GM23248 (cell line): ENCODE data around the gene TRAPPC11. TPM values are rescaled to one million over a fixed set of nuclear protein-coding genes. Genes with fewer than 3 reads are reported as not detected.
A peak's percentile ranks its signal among the peaks of the same experiment; 100 is the strongest.

Experiments
- DNase-seq: peaks from one replicate; pipeline ENCODE4 v3.0.0-alpha.2; 2015
- H2AFZ ChIP-seq: fragments of 200-600 bp; sonication (generic); 2 replicates; pipeline ENCODE4 v1.6.1; 2016; ENCODE audit warnings: antibody characterized with exemption
- H3F3A ChIP-seq: fragments of 200-600 bp; sonication (generic); 2 replicates; pipeline ENCODE4 v1.6.1; 2016; ENCODE audit warnings: mild to moderate bottlenecking, antibody characterized with exemption, mixed run types; ENCODE audit not compliant: insufficient read depth
- H3K27ac ChIP-seq: fragments of 200-600 bp; sonication (generic); 2 replicates; pipeline ENCODE4 v1.5.1; 2016; ENCODE audit warnings: mild to moderate bottlenecking
- H3K27me3 ChIP-seq: fragments of 200-600 bp; sonication (generic); replicated peaks from 2 replicates; pipeline ENCODE4 v1.6.1; 2016; ENCODE audit warnings: mild to moderate bottlenecking; ENCODE audit not compliant: insufficient read depth
- H3K36me3 ChIP-seq: fragments of 200-600 bp; sonication (generic); 2 replicates; pipeline ENCODE4 v1.6.1; 2016; ENCODE audit warnings: low read depth, mild to moderate bottlenecking
- H3K4me1 ChIP-seq: fragments of 200-600 bp; sonication (generic); 2 replicates; pipeline ENCODE4 v1.6.1; 2016; ENCODE audit warnings: mild to moderate bottlenecking; ENCODE audit not compliant: insufficient read depth
- H3K4me2 ChIP-seq: fragments of 200-600 bp; sonication (generic); one replicate; pipeline ENCODE4 v1.6.1; 2016; ENCODE audit warnings: mild to moderate bottlenecking; ENCODE audit not compliant: unreplicated experiment
- H3K4me3 ChIP-seq: fragments of 200-600 bp; sonication (generic); 2 replicates; pipeline ENCODE4 v1.5.1; 2016; ENCODE audit warnings: mild to moderate bottlenecking
- H3K79me2 ChIP-seq: fragments of 200-600 bp; sonication (generic); 2 replicates; pipeline ENCODE4 v1.6.1; 2016; ENCODE audit warnings: mild to moderate bottlenecking; ENCODE audit not compliant: insufficient read depth
- H3K9ac ChIP-seq: fragments of 200-600 bp; sonication (generic); 2 replicates; pipeline ENCODE4 v1.6.1; 2016; ENCODE audit warnings: mild to moderate bottlenecking
- H3K9me2 ChIP-seq: fragments of 200-600 bp; sonication (generic); 2 replicates; pipeline ENCODE4 v1.6.1; 2016; ENCODE audit warnings: mixed run types, mild to moderate bottlenecking, moderate library complexity; ENCODE audit not compliant: insufficient read depth
- H3K9me3 ChIP-seq: fragments of 200-600 bp; sonication (generic); one replicate; pipeline ENCODE4 v1.6.1; 2017; ENCODE audit warnings: low read depth
- H4K20me1 ChIP-seq: fragments of 200-600 bp; sonication (generic); 2 replicates; pipeline ENCODE4 v1.6.0; 2016; ENCODE audit not compliant: insufficient read depth
- EZH2 ChIP-seq: fragments of 200-600 bp; sonication (generic); IDR thresholded peaks from 2 replicates; pipeline ENCODE4 v1.6.1; 2018; ENCODE audit warnings: antibody characterized with exemption, mild to moderate bottlenecking; ENCODE audit not compliant: insufficient read depth, poor library complexity, severe bottlenecking
- EZH2phosphoT487 ChIP-seq: fragments of 200-600 bp; sonication (generic); IDR thresholded peaks from 2 replicates; pipeline ENCODE4 v1.6.1; 2018; ENCODE audit warnings: antibody characterized with exemption, moderate library complexity, mild to moderate bottlenecking, low read depth; ENCODE audit not compliant: insufficient read depth
- WGBS, 2 experiments: methylation state at CpG; one replicate each; pipeline ENCODE4 v1.1.6; 2015 to 2017; ENCODE audit warnings: low lambda C conversion rate in 2 of 2, low coverage in 1 of 2; ENCODE audit errors: missing lambda C conversion rate in 2 of 2; 5-methylcytosine and 5-hydroxymethylcytosine counted together
- in situ Hi-C: fragments of 300-500 bp; cut with MboI; formaldehyde crosslinking; loops from 2 replicates; pipeline ENCODE4 v1.15.0; 2020
- polyA plus RNA-seq: library from polyadenylated mRNA; unstranded; fragments of >200 nt; fragmentation: Nextera tagmentation; extraction: Ambion mirVana; gene quantifications from 2 replicates; pipeline ENCODE4 v1.2.1, GENCODE V29; 2016
- total RNA-seq: library from RNA; depleted of rRNA; stranded (reverse); fragments of >200 nt; shearing (Covaris generic); gene quantifications from 2 replicates; pipeline ENCODE4 v1.2.3, GENCODE V29; 2014

TRAPPC11 gene
- total and polyA plus RNA-seq, 2 experiments from 2014 or later = 17.2 to 33.9 TPM

GRCh38 chr4:183714626-183715025 lies 55.5 kb downstream of the TRAPPC11 start:
- H3K9ac ChIP-seq = no peak overlapping the region
- in situ Hi-C loops = no loop called here
- no peak overlapping the region for H3K4me2 ChIP-seq
- WGBS, 2 experiments = 60% methylated on average over 7 of the region's 7 CpGs
- no peaks in the 10 kb centered on the region for H4K20me1 ChIP-seq
- peaks cover 29% of the 10 kb centered on the region for H3K36me3 ChIP-seq
- H3K9me2 ChIP-seq = no peaks in the 10 kb centered on the region
- no peaks in the 10 kb centered on the region for H3K27me3 ChIP-seq
- H3K4me3 ChIP-seq = no peak overlapping the region
- no peak overlapping the region for H3K27ac ChIP-seq
- DNase-seq = no peak
- H2AFZ ChIP-seq = no peak overlapping the region
- no peaks in the 10 kb centered on the region for H3F3A ChIP-seq
- TF ChIP-seq EZH2 (no peak), EZH2phosphoT487 (no peak)
- no peaks in the 10 kb centered on the region for H3K4me1 ChIP-seq
- H3K79me2 ChIP-seq = no peaks in the 10 kb centered on the region
- H3K9me3 ChIP-seq = no peaks in the 10 kb centered on the region

GRCh38 chr4:183716302-183716701 lies 57.2 kb downstream of the TRAPPC11 start:
- 99 to 100% methylated on average over 4 of the region's 4 CpGs for WGBS, 2 experiments
- in situ Hi-C loops = no loop called here
- Histone ChIP-seq H2AFZ (no peak overlapping the region), H3K79me2 (no peaks in the 10 kb centered on the region), H3K9me2 (no peaks in the 10 kb centered on the region), H3K27me3 (no peaks in the 10 kb centered on the region), H3K27ac (no peak overlapping the region), H3K9me3 (no peaks in the 10 kb centered on the region), H3K4me1 (no peaks in the 10 kb centered on the region), H3K4me2 (no peak overlapping the region), H3K4me3 (no peak overlapping the region), H3F3A (no peaks in the 10 kb centered on the region), H3K9ac (no peak overlapping the region), H4K20me1 (no peaks in the 10 kb centered on the region), H3K36me3 (peaks cover 24% of the 10 kb centered on the region)
- no peak for TF ChIP-seq EZH2
- no peak for TF ChIP-seq EZH2phosphoT487
- no peak for DNase-seq

GRCh38 chr4:183718876-183719275 lies 59.8 kb downstream of the TRAPPC11 start:
- Histone ChIP-seq H3K4me3 (no peak overlapping the region), H3K9ac (no peak overlapping the region), H3K79me2 (no peaks in the 10 kb centered on the region), H3K27me3 (no peaks in the 10 kb centered on the region), H2AFZ (no peak overlapping the region), H3K27ac (no peak overlapping the region), H3K4me2 (no peak overlapping the region), H3K9me3 (no peaks in the 10 kb centered on the region), H3K4me1 (no peaks in the 10 kb centered on the region), H4K20me1 (no peaks in the 10 kb centered on the region), H3F3A (no peaks in the 10 kb centered on the region), H3K36me3 (peaks cover 8% of the 10 kb centered on the region), H3K9me2 (no peaks in the 10 kb centered on the region)
- in situ Hi-C loops = no loop called here
- DNase-seq = no peak
- TF ChIP-seq EZH2 = no peak
- 77 to 80% methylated on average over 5 of the region's 5 CpGs for WGBS, 2 experiments

- in situ Hi-C loops = no loop called here
- Histone ChIP-seq H3K9me2 (no peaks in the 10 kb centered on the region), H3K27ac (no peak overlapping the region), H3K9me3 (no peaks in the 10 kb centered on the region), H3K36me3 (no peaks in the 10 kb centered on the region), H3K4me3 (peak overlapping the region; percentile 65), H3F3A (no peaks in the 10 kb centered on the region), H3K27me3 (no peaks in the 10 kb centered on the region), H3K4me2 (peak overlapping the region; percentile 54), H3K79me2 (no peaks in the 10 kb centered on the region), H3K9ac (no peak overlapping the region), H4K20me1 (no peaks in the 10 kb centered on the region), H2AFZ (peak overlapping the region; percentile 70), H3K4me1 (no peaks in the 10 kb centered on the region)
- 36 to 38% methylated on average over 38 of the region's 38 CpGs for WGBS, 2 experiments
- peak; percentile 70 for DNase-seq
- TF ChIP-seq EZH2phosphoT487 = no peak
- TF ChIP-seq EZH2 = no peak
Measured at GRCh38 chr4:183721207-183722081, 62.4 kb downstream of the TRAPPC11 start.
